ENCODE results near the gene ZNF311. TPM values are rescaled to one million over a fixed set of nuclear protein-coding genes. Genes with fewer than 3 reads are reported as not detected.
"Not testable (repeated sequence)": the region's sequence is repeated elsewhere in the genome, so short reads cannot be mapped to it uniquely, and the experiment has no call there.

The ZNF311 gene
- polyA plus RNA-seq, 1 donor (not counting 4 experiments of a cell fraction or from before 2014, with no cell fraction given), result 2.7 TPM

DNA sequence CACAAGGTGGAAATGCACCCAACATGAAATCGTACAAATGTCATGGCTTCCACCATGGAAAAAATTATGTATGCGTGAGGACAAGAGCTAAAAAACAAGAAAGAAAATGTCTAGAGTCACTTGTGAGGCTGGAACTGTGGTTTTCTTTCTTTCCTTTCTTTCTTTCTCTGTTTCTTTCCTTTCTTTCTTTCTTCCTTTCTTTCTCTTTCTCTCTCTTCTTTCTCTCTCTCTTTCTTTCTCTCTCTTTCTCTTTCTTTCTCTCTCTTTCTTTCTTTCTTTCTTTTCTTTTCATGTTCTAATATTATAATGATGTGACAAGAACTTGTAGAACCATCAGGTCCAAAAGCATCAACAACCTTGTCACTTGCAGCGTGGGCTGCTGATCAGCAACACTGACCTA, 28.4 kb downstream of the ZNF311 start:
- Histone ChIP-seq H3K36me3 (ENCODE audit: control insufficient read depth in 2 of 2, extremely low read depth in 1 of 2, insufficient read depth in 2 of 2, low read length in 2 of 2) (no peaks in the 10 kb centered on the region), H3K9me1 (ENCODE audit: control insufficient read depth, extremely low read depth, insufficient read depth, low read length) (no peaks in the 10 kb centered on the region), H3K9me3 (ENCODE audit: control insufficient read depth, low read depth, low read length) (no peaks in the 10 kb centered on the region), H3K4me1 (ENCODE audit: control insufficient read depth, extremely low read depth, insufficient read depth, low read length) (peaks cover 21% of the 10 kb centered on the region), H2AFZ (ENCODE audit: control insufficient read depth, low read length) (peak overlapping the region; percentile 69), H3K79me2 (ENCODE audit: control insufficient read depth, insufficient read depth, low read length) (no peaks in the 10 kb centered on the region), H4K20me1 (ENCODE audit: control insufficient read depth, extremely low read depth, insufficient read depth, low read length) (no peaks in the 10 kb centered on the region), H3K4me2 (ENCODE audit: control insufficient read depth, extremely low read depth, insufficient read depth, low read depth, low read length) (peak overlapping the region; percentile 78), H3K27ac (ENCODE audit: control insufficient read depth, insufficient read depth, low read length) (no peak overlapping the region), H3K9ac (ENCODE audit: control insufficient read depth, extremely low read depth, insufficient read depth, low read length) (no peak overlapping the region), H3K27me3 (ENCODE audit: control insufficient read depth, extremely low read depth, insufficient read depth, low read length) (no peaks in the 10 kb centered on the region), H3K4me3 (ENCODE audit: control insufficient read depth in 2 of 3, extremely low read depth in 1 of 3, insufficient read depth in 2 of 3, low read depth in 1 of 3, low read length in 3 of 3) (peak overlapping the region in 1 of 3 experiments; percentile 53)
- dilution Hi-C loops (cut with MboI; ENCODE audit: extremely low pct_ligation_motif_present, low sequenced_read_pairs), result no loop called here
- TF ChIP-seq, protein P1, sequence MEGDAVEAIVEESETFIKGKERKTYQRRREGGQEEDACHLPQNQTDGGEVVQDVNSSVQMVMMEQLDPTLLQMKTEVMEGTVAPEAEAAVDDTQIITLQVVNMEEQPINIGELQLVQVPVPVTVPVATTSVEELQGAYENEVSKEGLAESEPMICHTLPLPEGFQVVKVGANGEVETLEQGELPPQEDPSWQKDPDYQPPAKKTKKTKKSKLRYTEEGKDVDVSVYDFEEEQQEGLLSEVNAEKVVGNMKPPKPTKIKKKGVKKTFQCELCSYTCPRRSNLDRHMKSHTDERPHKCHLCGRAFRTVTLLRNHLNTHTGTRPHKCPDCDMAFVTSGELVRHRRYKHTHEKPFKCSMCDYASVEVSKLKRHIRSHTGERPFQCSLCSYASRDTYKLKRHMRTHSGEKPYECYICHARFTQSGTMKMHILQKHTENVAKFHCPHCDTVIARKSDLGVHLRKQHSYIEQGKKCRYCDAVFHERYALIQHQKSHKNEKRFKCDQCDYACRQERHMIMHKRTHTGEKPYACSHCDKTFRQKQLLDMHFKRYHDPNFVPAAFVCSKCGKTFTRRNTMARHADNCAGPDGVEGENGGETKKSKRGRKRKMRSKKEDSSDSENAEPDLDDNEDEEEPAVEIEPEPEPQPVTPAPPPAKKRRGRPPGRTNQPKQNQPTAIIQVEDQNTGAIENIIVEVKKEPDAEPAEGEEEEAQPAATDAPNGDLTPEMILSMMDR (optimal IDR thresholded peaks at IDR 0.05 in 1 of 3, IDR thresholded peaks at IDR 0.05 in 1 of 3, conservative IDR thresholded peaks at IDR 0.05 in 1 of 3; ENCODE audit: extremely low read depth in 1 of 3, insufficient read depth in 2 of 3, low read length in 3 of 3), result no peak
- no peak for TF ChIP-seq EZH2 (IDR thresholded peaks at IDR 0.05; ENCODE audit: low read length)
- DNase-seq (ENCODE audit: low read depth, low spot score), result no peak
- FAIRE-seq, result no peak

DNA sequence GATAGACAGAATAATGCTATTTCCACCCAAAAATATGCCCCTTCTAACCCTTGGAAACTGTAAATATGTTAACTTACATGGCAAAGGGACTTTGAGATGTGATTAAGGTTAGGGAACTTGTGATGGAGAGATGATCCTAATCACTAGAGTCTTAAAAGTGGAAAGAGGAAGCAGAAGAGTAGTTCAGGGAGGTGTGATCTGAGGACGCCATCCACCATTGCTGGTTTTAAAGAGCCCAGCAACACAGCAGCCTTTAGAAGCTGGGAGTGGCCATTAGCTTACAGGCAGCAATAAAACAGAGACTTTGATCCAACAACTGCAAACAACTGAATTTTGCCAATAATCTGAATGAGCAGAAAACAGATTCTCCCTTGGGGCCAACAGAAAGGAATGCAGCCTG, 30.6 kb downstream of the ZNF311 start:
- no peaks in the 10 kb centered on the region for H3K79me2 ChIP-seq (ENCODE audit: control insufficient read depth, insufficient read depth, low read length)
- FAIRE-seq (no peak), DNase-seq (ENCODE audit: low read depth, low spot score) (no peak)
- dilution Hi-C loops (cut with MboI; ENCODE audit: extremely low pct_ligation_motif_present, low sequenced_read_pairs), result no loop called here
- no peak overlapping the region for H3K27ac ChIP-seq (ENCODE audit: control insufficient read depth, insufficient read depth, low read length)
- peaks cover 15% of the 10 kb centered on the region for H3K4me1 ChIP-seq (ENCODE audit: control insufficient read depth, extremely low read depth, insufficient read depth, low read length)
- no peaks in the 10 kb centered on the region for H4K20me1 ChIP-seq (ENCODE audit: control insufficient read depth, extremely low read depth, insufficient read depth, low read length)
- H3K36me3 ChIP-seq (ENCODE audit: control insufficient read depth in 2 of 2, extremely low read depth in 1 of 2, insufficient read depth in 2 of 2, low read length in 2 of 2), result no peaks in the 10 kb centered on the region
- no peaks in the 10 kb centered on the region for H3K27me3 ChIP-seq (ENCODE audit: control insufficient read depth, extremely low read depth, insufficient read depth, low read length)
- H2AFZ ChIP-seq (ENCODE audit: control insufficient read depth, low read length), result no peak overlapping the region
- H3K9ac ChIP-seq (ENCODE audit: control insufficient read depth, extremely low read depth, insufficient read depth, low read length), result no peak overlapping the region
- TF ChIP-seq EZH2 (IDR thresholded peaks at IDR 0.05; ENCODE audit: low read length), result no peak
- TF ChIP-seq, protein P1 (optimal IDR thresholded peaks at IDR 0.05 in 1 of 3, IDR thresholded peaks at IDR 0.05 in 1 of 3, conservative IDR thresholded peaks at IDR 0.05 in 1 of 3; ENCODE audit: extremely low read depth in 1 of 3, insufficient read depth in 2 of 3, low read length in 3 of 3), result no peak
- no peaks in the 10 kb centered on the region for H3K9me1 ChIP-seq (ENCODE audit: control insufficient read depth, extremely low read depth, insufficient read depth, low read length)
- H3K4me3 ChIP-seq (ENCODE audit: control insufficient read depth in 2 of 3, extremely low read depth in 1 of 3, insufficient read depth in 2 of 3, low read depth in 1 of 3, low read length in 3 of 3), result no peak overlapping the region
- no peaks in the 10 kb centered on the region for H3K9me3 ChIP-seq (ENCODE audit: control insufficient read depth, low read depth, low read length)
- H3K4me2 ChIP-seq (ENCODE audit: control insufficient read depth, extremely low read depth, insufficient read depth, low read depth, low read length), result no peak overlapping the region

DNA sequence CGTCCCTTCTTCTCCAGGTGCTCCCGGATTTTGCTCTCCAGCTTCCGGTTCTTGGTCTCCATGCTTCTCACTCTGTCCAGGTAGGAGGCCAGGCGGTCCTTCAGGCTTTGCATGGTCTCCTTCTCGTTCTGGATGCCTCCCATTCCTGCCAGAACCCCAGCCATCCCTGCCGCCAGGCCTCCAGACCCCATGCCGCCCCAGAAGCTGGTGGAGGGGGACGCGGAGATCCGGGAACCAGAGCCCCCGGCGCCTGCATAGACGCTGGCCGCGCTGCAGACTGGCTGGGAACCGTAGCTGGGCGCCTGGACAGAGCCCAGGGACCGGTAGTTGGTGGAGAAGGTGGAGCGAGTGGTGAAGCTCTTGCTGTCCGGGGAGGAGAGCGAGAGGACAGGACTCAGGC, 35.1 kb downstream of the ZNF311 start:
- H3K27me3 ChIP-seq (ENCODE audit: control insufficient read depth, extremely low read depth, insufficient read depth, low read length); H4K20me1 ChIP-seq (ENCODE audit: control insufficient read depth, extremely low read depth, insufficient read depth, low read length); H3K36me3 ChIP-seq (ENCODE audit: control insufficient read depth in 2 of 2, extremely low read depth in 1 of 2, insufficient read depth in 2 of 2, low read length in 2 of 2); dilution Hi-C loops (cut with MboI; ENCODE audit: extremely low pct_ligation_motif_present, low sequenced_read_pairs); H3K9me3 ChIP-seq (ENCODE audit: control insufficient read depth, low read depth, low read length); H3K4me1 ChIP-seq (ENCODE audit: control insufficient read depth, extremely low read depth, insufficient read depth, low read length); H3K9me1 ChIP-seq (ENCODE audit: control insufficient read depth, extremely low read depth, insufficient read depth, low read length); H3K4me2 ChIP-seq (ENCODE audit: control insufficient read depth, extremely low read depth, insufficient read depth, low read depth, low read length); H3K27ac ChIP-seq (ENCODE audit: control insufficient read depth, insufficient read depth, low read length); DNase-seq (ENCODE audit: low read depth, low spot score); H2AFZ ChIP-seq (ENCODE audit: control insufficient read depth, low read length); H3K9ac ChIP-seq (ENCODE audit: control insufficient read depth, extremely low read depth, insufficient read depth, low read length); H3K79me2 ChIP-seq (ENCODE audit: control insufficient read depth, insufficient read depth, low read length); H3K4me3 ChIP-seq (ENCODE audit: control insufficient read depth in 2 of 3, extremely low read depth in 1 of 3, insufficient read depth in 2 of 3, low read depth in 1 of 3, low read length in 3 of 3); FAIRE-seq: not testable (repeated sequence)
